A549 (cell line): ENCODE data around the gene LRRN4CL. TPM values are rescaled to one million over a fixed set of nuclear protein-coding genes. Genes with fewer than 3 reads are reported as not detected.

Experiments
- BHLHE40 ChIP-seq: IDR thresholded peaks from 2 replicates; pipeline ENCODE4 v1.6.1; 2012; ENCODE audit warnings: low read depth, low read length, inconsistent platforms
- CBX2 ChIP-seq: fragments of 200-600 bp; sonication (generic); IDR thresholded peaks from 2 replicates; pipeline ENCODE4 v1.6.1; 2016; ENCODE audit warnings: low read depth, mild to moderate bottlenecking, borderline replicate concordance
- CEBPB ChIP-seq, 2 experiments: fragments of >200 bp in 1 of 2; sonication (Bioruptor Twin) in 1 of 2; formaldehyde crosslinking in 1 of 2; IDR thresholded peaks; 2 replicates each; pipeline ENCODE4 v1.6.1; 2012 to 2016
- CHD2 ChIP-seq: fragments of 150-350 bp; IDR thresholded peaks from 2 replicates; pipeline ENCODE4 v1.6.1; 2014; ENCODE audit warnings: low read length; ENCODE audit not compliant: partially characterized antibody
- CTCF ChIP-seq: fragments of >200 bp; sonication (Bioruptor Twin); formaldehyde crosslinking; IDR thresholded peaks from 3 replicates; pipeline ENCODE4 v1.5.1; 2016
- ELK1 ChIP-seq: fragments of 150-350 bp; IDR thresholded peaks from 2 replicates; pipeline ENCODE4 v1.6.1; 2014; ENCODE audit warnings: low read depth, mild to moderate bottlenecking, low read length
- EP300 ChIP-seq, 2 experiments: fragments of >200 bp; sonication (Bioruptor Twin); formaldehyde crosslinking; IDR thresholded peaks; 2 replicates in 1 of 2; 3 replicates in 1 of 2; pipeline ENCODE4 v1.6.1; 2016 to 2017
- FOSB ChIP-seq: fragments of 250-450 bp; sonication (Bioruptor Pico); IDR thresholded peaks from 2 replicates; pipeline ENCODE4 v1.5.0; 2020; ENCODE audit warnings: mild to moderate bottlenecking, moderate library complexity
- FOSL2 ChIP-seq, 2 experiments: fragments of 450-650 bp in 1 of 2; fragments of >200 bp in 1 of 2; sonication (Bioruptor Twin) in 1 of 2; formaldehyde crosslinking; IDR thresholded peaks; 2 replicates each; pipeline versions ENCODE4 v1.5.0 to v1.6.1; 2016 to 2020; ENCODE audit warnings: mild to moderate bottlenecking in 1 of 2, moderate library complexity in 1 of 2
- FOXS1 ChIP-seq: fragments of 250-450 bp; sonication (Bioruptor Pico); IDR thresholded peaks from 2 replicates; pipeline ENCODE4 v1.5.0; 2020; ENCODE audit warnings: mild to moderate bottlenecking, moderate library complexity
- GATA3 ChIP-seq: IDR thresholded peaks from 2 replicates; pipeline ENCODE4 v1.6.1; 2012; ENCODE audit warnings: borderline replicate concordance
- HES2 ChIP-seq: fragments of >200 bp; sonication (Bioruptor Twin); formaldehyde crosslinking; IDR thresholded peaks from 2 replicates; pipeline ENCODE4 v1.6.1; 2016
- HOXB13 ChIP-seq: fragments of 250-450 bp; sonication (Bioruptor Pico); IDR thresholded peaks from 2 replicates; pipeline ENCODE4 v1.5.0; 2020; ENCODE audit warnings: low read depth, mild to moderate bottlenecking, moderate library complexity
- JUN ChIP-seq, 2 experiments: fragments of >200 bp; sonication (Bioruptor Twin); formaldehyde crosslinking; IDR thresholded peaks; 2 replicates in 1 of 2; 3 replicates in 1 of 2; pipeline ENCODE4 v1.6.1; 2016 to 2017
- JUNB ChIP-seq: fragments of >200 bp; sonication (Bioruptor Twin); formaldehyde crosslinking; IDR thresholded peaks from 2 replicates; pipeline ENCODE4 v1.6.1; 2016
- KDM5A ChIP-seq: fragments of 200-600 bp; sonication (generic); IDR thresholded peaks from 2 replicates; pipeline ENCODE4 v1.6.1; 2016; ENCODE audit warnings: antibody characterized with exemption, mild to moderate bottlenecking
- MAFK ChIP-seq: fragments of 450-650 bp; IDR thresholded peaks from 2 replicates; pipeline ENCODE4 v1.6.1; 2014; ENCODE audit not compliant: partially characterized antibody
- MAZ ChIP-seq: fragments of 150-350 bp; IDR thresholded peaks from 2 replicates; pipeline ENCODE4 v1.6.1; 2014; ENCODE audit warnings: antibody characterized with exemption, low read depth, low read length, borderline replicate concordance
- MYC ChIP-seq: IDR thresholded peaks from 2 replicates; pipeline ENCODE4 v1.6.1; 2012; ENCODE audit warnings: mild to moderate bottlenecking, inconsistent platforms, low read length, improper control_type of control experiment, borderline replicate concordance
- NFE2L2 ChIP-seq: fragments of 150-350 bp; conservative IDR thresholded peaks from 2 replicates; pipeline ENCODE4 v1.6.1; 2014; ENCODE audit warnings: low read length
- NPAS2 ChIP-seq: fragments of 250-450 bp; sonication (Bioruptor Pico); IDR thresholded peaks from 2 replicates; pipeline ENCODE4 v1.8.0; 2022; ENCODE audit warnings: mild to moderate bottlenecking, moderate library complexity, borderline replicate concordance
- NR3C1 ChIP-seq: fragments of >200 bp; sonication (Bioruptor Twin); formaldehyde crosslinking; IDR thresholded peaks from 3 replicates; pipeline ENCODE4 v1.6.1; 2017
- PHF8 ChIP-seq: fragments of 200-600 bp; sonication (generic); IDR thresholded peaks from 2 replicates; pipeline ENCODE4 v1.6.1; 2016; ENCODE audit warnings: low read depth, mild to moderate bottlenecking, antibody characterized with exemption, moderate library complexity, borderline replicate concordance
- POLR2AphosphoS2 ChIP-seq: conservative IDR thresholded peaks from 2 replicates; pipeline ENCODE4 v1.6.1; 2012; ENCODE audit warnings: low read length, improper control_type of control experiment, inconsistent platforms
- RAD21 ChIP-seq, 2 experiments: fragments of >200 bp in 1 of 2; sonication (Bioruptor Twin) in 1 of 2; formaldehyde crosslinking in 1 of 2; IDR thresholded peaks in 1 of 2; conservative IDR thresholded peaks in 1 of 2; 2 replicates in 1 of 2; 3 replicates in 1 of 2; pipeline ENCODE4 v1.6.1; 2012 to 2018; ENCODE audit warnings: inconsistent platforms in 1 of 2
- RARB ChIP-seq: fragments of 250-450 bp; sonication (Bioruptor Pico); IDR thresholded peaks from 2 replicates; pipeline ENCODE4 v1.8.0; 2021; ENCODE audit warnings: mild to moderate bottlenecking, moderate library complexity
- TFCP2L1 ChIP-seq: fragments of 250-450 bp; sonication (Bioruptor Pico); IDR thresholded peaks from 2 replicates; pipeline ENCODE4 v1.5.0; 2021; ENCODE audit warnings: mild to moderate bottlenecking
- TP53 ChIP-seq: fragments of 250-450 bp; sonication (Bioruptor Pico); IDR thresholded peaks from 2 replicates; pipeline ENCODE4 v1.5.0; 2021; ENCODE audit warnings: mild to moderate bottlenecking, moderate library complexity
- ZC3H11A ChIP-seq: fragments of 450-650 bp; IDR thresholded peaks from 2 replicates; pipeline ENCODE4 v1.6.1; 2014; ENCODE audit warnings: antibody characterized with exemption, mild to moderate bottlenecking
- ZSCAN20 ChIP-seq: fragments of 250-450 bp; sonication (Bioruptor Pico); IDR thresholded peaks from 2 replicates; pipeline ENCODE4 v1.8.0; 2022; ENCODE audit warnings: mild to moderate bottlenecking, moderate library complexity
- polyA plus RNA-seq, 4 experiments: library from polyadenylated mRNA; depleted of rRNA in 3 of 4; stranded (reverse); fragments of >200 nt; fragmentation: RNase III in 1 of 4; extraction: RNeasy Plus Mini Kit Qiagen cat#74134 plus additional on column Dnase treatment in 1 of 4; gene quantifications; 2 replicates in 3 of 4; 3 replicates in 1 of 4; pipeline ENCODE4 v1.2.3, GENCODE V29; 2011 to 2017
- TF ChIP-seq, protein P1 (sequence below): fragments of 250-450 bp; sonication (Bioruptor Pico); IDR thresholded peaks from 2 replicates; pipeline ENCODE4 v1.5.0; 2021; ENCODE audit warnings: mild to moderate bottlenecking, moderate library complexity, borderline replicate concordance
- TF ChIP-seq, protein P2 (sequence below): IDR thresholded peaks from 2 replicates; pipeline ENCODE4 v1.6.1; 2012
- TF ChIP-seq, protein P3 (sequence below): fragments of 200-600 bp; sonication (generic); IDR thresholded peaks from 2 replicates; pipeline ENCODE4 v1.6.1; 2016; ENCODE audit warnings: antibody characterized with exemption, mild to moderate bottlenecking, moderate library complexity

LRRN4CL gene
- polyA plus RNA-seq, 2 of the 4 experiments (the other 2 are of a cell fraction): 0.03 to 0.04 TPM

DNA sequence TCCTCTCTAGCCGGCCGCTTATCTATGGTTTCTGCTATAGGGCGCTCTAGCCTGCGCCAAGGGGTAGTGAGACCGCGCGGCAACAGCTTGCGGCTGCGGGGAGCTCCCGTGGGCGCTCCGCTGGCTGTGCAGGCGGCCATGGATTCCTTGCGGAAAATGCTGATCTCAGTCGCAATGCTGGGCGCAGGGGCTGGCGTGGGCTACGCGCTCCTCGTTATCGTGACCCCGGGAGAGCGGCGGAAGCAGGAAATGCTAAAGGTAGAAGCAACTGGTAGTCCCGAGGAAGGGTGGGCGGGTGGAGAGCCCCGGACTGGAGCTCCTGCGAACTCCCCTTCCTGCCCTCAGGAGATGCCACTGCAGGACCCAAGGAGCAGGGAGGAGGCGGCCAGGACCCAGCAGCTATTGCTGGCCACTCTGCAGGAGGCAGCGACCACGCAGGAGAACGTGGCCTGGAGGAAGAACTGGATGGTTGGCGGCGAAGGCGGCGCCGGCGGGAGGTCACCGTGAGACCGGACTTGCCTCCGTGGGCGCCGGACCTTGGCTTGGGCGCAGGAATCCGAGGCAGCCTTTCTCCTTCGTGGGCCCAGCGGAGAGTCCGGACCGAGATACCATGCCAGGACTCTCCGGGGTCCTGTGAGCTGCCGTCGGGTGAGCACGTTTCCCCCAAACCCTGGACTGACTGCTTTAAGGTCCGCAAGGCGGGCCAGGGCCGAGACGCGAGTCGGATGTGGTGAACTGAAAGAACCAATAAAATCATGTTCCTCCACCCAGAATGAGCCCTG lies 17.5 kb downstream of the LRRN4CL start, which contains the start of the genes LBHD1 and UQCC3 (continued):
- no peak for TF ChIP-seq FOSL2 (IDR thresholded peaks at IDR 0.05)
- no peak for TF ChIP-seq FOSL2 (CRISPR knock-in tag; IDR thresholded peaks at IDR 0.05)
- TF ChIP-seq HES2: no peak
- TF ChIP-seq, protein P1, sequence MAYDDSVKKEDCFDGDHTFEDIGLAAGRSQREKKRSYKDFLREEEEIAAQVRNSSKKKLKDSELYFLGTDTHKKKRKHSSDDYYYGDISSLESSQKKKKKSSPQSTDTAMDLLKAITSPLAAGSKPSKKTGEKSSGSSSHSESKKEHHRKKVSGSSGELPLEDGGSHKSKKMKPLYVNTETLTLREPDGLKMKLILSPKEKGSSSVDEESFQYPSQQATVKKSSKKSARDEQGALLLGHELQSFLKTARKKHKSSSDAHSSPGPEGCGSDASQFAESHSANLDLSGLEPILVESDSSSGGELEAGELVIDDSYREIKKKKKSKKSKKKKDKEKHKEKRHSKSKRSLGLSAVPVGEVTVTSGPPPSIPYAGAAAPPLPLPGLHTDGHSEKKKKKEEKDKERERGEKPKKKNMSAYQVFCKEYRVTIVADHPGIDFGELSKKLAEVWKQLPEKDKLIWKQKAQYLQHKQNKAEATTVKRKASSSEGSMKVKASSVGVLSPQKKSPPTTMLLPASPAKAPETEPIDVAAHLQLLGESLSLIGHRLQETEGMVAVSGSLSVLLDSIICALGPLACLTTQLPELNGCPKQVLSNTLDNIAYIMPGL: peak; percentile 35; the same call in 1 of the 2 replicates
- no peak for TF ChIP-seq FOSB (CRISPR knock-in tag)
- no peak for TF ChIP-seq CTCF
- no peak for TF ChIP-seq EP300 (IDR thresholded peaks at IDR 0.05)
- no peak for TF ChIP-seq CHD2
- no peak for TF ChIP-seq JUNB
- no peak for TF ChIP-seq NR3C1
- TF ChIP-seq GATA3: no peak
- no peak for TF ChIP-seq NFE2L2
- TF ChIP-seq POLR2AphosphoS2: no peak
- TF ChIP-seq, protein P2, sequence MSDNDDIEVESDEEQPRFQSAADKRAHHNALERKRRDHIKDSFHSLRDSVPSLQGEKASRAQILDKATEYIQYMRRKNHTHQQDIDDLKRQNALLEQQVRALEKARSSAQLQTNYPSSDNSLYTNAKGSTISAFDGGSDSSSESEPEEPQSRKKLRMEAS: peak; percentile 88
- TF ChIP-seq MAFK: peak; percentile 39
- no peak for TF ChIP-seq ZSCAN20 (CRISPR knock-in tag)
- no peak for TF ChIP-seq NPAS2
- TF ChIP-seq RAD21 (conservative IDR thresholded peaks at IDR 0.05 in 1 of 2, IDR thresholded peaks at IDR 0.05 in 1 of 2): no peak
- no peak for TF ChIP-seq TP53 (CRISPR knock-in tag)
- 0 out of 2 replicates have a peak, but pooled peaks have one; percentile 79 for TF ChIP-seq MYC
- TF ChIP-seq RARB (CRISPR knock-in tag): no peak
- TF ChIP-seq HOXB13: no peak
- no peak for TF ChIP-seq MAZ
- no peak for TF ChIP-seq CEBPB (IDR thresholded peaks at IDR 0.05)
- TF ChIP-seq JUN (IDR thresholded peaks at IDR 0.05): peak; percentile 83 to 93
- TF ChIP-seq CBX2: no peak
- TF ChIP-seq, protein P3, sequence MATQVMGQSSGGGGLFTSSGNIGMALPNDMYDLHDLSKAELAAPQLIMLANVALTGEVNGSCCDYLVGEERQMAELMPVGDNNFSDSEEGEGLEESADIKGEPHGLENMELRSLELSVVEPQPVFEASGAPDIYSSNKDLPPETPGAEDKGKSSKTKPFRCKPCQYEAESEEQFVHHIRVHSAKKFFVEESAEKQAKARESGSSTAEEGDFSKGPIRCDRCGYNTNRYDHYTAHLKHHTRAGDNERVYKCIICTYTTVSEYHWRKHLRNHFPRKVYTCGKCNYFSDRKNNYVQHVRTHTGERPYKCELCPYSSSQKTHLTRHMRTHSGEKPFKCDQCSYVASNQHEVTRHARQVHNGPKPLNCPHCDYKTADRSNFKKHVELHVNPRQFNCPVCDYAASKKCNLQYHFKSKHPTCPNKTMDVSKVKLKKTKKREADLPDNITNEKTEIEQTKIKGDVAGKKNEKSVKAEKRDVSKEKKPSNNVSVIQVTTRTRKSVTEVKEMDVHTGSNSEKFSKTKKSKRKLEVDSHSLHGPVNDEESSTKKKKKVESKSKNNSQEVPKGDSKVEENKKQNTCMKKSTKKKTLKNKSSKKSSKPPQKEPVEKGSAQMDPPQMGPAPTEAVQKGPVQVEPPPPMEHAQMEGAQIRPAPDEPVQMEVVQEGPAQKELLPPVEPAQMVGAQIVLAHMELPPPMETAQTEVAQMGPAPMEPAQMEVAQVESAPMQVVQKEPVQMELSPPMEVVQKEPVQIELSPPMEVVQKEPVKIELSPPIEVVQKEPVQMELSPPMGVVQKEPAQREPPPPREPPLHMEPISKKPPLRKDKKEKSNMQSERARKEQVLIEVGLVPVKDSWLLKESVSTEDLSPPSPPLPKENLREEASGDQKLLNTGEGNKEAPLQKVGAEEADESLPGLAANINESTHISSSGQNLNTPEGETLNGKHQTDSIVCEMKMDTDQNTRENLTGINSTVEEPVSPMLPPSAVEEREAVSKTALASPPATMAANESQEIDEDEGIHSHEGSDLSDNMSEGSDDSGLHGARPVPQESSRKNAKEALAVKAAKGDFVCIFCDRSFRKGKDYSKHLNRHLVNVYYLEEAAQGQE: no peak
- no peak for TF ChIP-seq PHF8
- TF ChIP-seq ZC3H11A: no peak
- TF ChIP-seq KDM5A: no peak
- no peak for TF ChIP-seq FOXS1 (CRISPR knock-in tag)
- TF ChIP-seq BHLHE40: no peak
- 0 out of 2 replicates have a peak, but pooled peaks have one; percentile 45 for TF ChIP-seq TFCP2L1
- no peak for TF ChIP-seq ELK1
